ENCODE data around the gene PRORP.
"Not testable (repeated sequence)": the region's sequence is repeated elsewhere in the genome, so short reads cannot be mapped to it uniquely, and the experiment has no call there.

DNA sequence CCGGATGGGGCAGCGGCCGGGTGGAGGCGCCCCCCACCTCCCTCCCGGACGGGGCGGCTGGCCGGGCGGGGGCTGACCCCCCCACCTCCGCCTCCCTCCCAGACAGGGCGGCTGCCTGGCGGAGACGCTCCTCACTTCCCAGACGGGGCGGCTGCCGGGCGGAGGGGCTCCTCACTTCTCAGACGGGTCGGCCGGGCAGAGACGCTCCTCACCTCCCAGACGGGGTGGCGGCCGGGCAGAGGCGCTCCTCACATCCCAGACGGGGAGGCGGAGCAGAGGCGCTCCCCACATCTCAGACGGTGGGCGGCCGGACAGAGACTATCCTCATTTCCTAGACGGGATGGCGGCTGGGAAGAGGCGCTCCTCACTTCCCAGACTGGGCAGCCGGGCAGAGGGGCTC, 30.2 kb downstream of the PRORP start:
- TF ChIP-seq, protein P1, sequence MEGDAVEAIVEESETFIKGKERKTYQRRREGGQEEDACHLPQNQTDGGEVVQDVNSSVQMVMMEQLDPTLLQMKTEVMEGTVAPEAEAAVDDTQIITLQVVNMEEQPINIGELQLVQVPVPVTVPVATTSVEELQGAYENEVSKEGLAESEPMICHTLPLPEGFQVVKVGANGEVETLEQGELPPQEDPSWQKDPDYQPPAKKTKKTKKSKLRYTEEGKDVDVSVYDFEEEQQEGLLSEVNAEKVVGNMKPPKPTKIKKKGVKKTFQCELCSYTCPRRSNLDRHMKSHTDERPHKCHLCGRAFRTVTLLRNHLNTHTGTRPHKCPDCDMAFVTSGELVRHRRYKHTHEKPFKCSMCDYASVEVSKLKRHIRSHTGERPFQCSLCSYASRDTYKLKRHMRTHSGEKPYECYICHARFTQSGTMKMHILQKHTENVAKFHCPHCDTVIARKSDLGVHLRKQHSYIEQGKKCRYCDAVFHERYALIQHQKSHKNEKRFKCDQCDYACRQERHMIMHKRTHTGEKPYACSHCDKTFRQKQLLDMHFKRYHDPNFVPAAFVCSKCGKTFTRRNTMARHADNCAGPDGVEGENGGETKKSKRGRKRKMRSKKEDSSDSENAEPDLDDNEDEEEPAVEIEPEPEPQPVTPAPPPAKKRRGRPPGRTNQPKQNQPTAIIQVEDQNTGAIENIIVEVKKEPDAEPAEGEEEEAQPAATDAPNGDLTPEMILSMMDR (IDR thresholded peaks at IDR 0.05), result not testable (repeated sequence)
- TF ChIP-seq POLR2A (IDR thresholded peaks at IDR 0.05), result not testable (repeated sequence)
